ENCODE results near the gene MEFV. TPM values are rescaled to one million over a fixed set of nuclear protein-coding genes. Genes with fewer than 3 reads are reported as not detected.
A peak's percentile ranks its signal among the peaks of the same experiment; 100 is the strongest.

Gene MEFV, protein sequence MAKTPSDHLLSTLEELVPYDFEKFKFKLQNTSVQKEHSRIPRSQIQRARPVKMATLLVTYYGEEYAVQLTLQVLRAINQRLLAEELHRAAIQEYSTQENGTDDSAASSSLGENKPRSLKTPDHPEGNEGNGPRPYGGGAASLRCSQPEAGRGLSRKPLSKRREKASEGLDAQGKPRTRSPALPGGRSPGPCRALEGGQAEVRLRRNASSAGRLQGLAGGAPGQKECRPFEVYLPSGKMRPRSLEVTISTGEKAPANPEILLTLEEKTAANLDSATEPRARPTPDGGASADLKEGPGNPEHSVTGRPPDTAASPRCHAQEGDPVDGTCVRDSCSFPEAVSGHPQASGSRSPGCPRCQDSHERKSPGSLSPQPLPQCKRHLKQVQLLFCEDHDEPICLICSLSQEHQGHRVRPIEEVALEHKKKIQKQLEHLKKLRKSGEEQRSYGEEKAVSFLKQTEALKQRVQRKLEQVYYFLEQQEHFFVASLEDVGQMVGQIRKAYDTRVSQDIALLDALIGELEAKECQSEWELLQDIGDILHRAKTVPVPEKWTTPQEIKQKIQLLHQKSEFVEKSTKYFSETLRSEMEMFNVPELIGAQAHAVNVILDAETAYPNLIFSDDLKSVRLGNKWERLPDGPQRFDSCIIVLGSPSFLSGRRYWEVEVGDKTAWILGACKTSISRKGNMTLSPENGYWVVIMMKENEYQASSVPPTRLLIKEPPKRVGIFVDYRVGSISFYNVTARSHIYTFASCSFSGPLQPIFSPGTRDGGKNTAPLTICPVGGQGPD
- 3.0 TPM for total RNA-seq

DNA sequence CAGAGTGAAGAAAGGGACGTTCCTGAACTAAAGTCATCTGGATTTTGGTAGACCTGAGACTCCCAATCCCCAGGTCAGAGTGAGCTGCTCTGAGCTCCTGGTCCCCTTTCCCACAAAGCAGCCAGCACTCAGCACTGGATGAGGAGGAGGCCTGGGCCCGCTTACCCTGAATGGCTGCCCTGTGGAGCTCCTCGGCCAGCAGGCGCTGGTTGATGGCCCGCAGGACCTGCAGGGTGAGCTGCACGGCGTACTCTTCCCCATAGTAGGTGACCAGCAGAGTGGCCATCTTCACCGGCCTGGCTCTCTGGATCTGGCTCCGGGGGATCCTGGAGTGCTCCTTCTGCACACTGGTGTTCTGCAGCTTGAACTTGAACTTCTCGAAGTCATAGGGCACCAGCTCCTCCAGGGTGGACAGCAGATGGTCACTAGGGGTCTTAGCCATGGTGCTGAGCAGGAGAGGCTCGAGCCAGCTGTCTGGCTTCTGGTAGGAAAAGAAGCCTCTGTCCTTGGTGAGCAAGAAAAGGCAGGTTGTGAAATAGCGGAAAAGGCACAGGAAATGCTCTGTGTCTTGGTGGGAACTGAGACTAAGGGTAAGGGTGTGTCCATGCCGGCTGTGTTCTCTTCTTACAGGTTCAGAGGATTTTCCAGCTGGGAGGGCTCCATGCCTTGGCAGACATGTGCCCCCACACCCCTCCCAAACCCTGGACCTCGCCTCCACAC, at the start of gene MEFV:
Gene MEFV, minus strand, starts transcription at position 488 of the 720 bp plus-strand sequence. Its CDS starts 46 bp downstream, at position 442.
- intact Hi-C loops (cut with DNase I): no loop called here
- no peak for DNase-seq (ENCODE audit: low spot score)
- peak; percentile 52 for ATAC-seq

- intact Hi-C loops (cut with DNase I): loop anchor here (10.0 kb wide), 1 partner anchor 99 kb away; the partner anchor contains the start of genes ZNF174 and ZSCAN32
- DNase-seq (ENCODE audit: low spot score) (no peak), ATAC-seq (no peak)
Measured at GRCh38 chr16:3306078-3306477, 49.6 kb upstream of the MEFV start.

- intact Hi-C loops (cut with DNase I): loop anchor here (10.0 kb wide), 1 partner anchor 99 kb away; the partner anchor contains the start of genes ZNF174 and ZSCAN32
Measured at GRCh38 chr16:3305109-3306068, 49.0 kb upstream of the MEFV start, which contains the start of the genes TIGD7 and ZNF75A. Gene TIGD7, minus strand, starts transcription at chr16:3305430. Its CDS starts 4,816 bp downstream, at chr16:3300614. Gene ZNF75A, plus strand, starts transcription at chr16:3305497. Its CDS starts 2,932 bp downstream, at chr16:3308429.

DNA sequence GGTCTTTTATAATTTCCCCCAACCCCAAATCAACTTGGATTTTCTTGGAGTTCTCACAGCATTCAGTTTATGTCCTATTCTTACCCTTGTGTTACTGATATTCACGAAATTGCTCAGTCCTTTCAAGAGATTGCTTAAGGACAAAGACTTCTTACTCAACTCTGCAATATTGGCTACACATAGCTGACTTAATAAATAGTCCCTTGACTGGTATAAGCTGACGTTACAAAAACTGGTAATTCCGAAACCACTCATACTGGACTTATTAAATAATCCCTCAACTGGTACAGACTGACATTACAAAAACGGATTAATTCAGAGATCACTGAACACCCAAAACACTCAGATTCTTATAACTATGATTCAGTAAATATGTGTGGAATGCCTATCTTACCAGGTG, 47.9 kb upstream of the MEFV start:
- ATAC-seq: no peak
- intact Hi-C loops (cut with DNase I): loop anchor here (10.0 kb wide), 1 partner anchor 100 kb away; the partner anchor contains the start of genes ZNF174 and ZSCAN32
- no peak for DNase-seq (ENCODE audit: low spot score)

More at GRCh38 chr16:3305109-3306068, 49.0 kb upstream of the MEFV start, which contains the start of the genes TIGD7 and ZNF75A:
- ATAC-seq: peak; percentile 100
- peak; percentile 91 for DNase-seq (ENCODE audit: low spot score)

- intact Hi-C loops (cut with DNase I): no loop called here
- no peak for ATAC-seq
Measured at GRCh38 chr16:3295783-3296182, 39.4 kb upstream of the MEFV start.

GRCh38 chr16:3295209-3295608, 38.8 kb upstream of the MEFV start:
- intact Hi-C loops (cut with DNase I): no loop called here
- DNase-seq (ENCODE audit: low spot score): no peak
- no peak for ATAC-seq

More at GRCh38 chr16:3295783-3296182, 39.4 kb upstream of the MEFV start:
- no peak for DNase-seq (ENCODE audit: low spot score)

DNA sequence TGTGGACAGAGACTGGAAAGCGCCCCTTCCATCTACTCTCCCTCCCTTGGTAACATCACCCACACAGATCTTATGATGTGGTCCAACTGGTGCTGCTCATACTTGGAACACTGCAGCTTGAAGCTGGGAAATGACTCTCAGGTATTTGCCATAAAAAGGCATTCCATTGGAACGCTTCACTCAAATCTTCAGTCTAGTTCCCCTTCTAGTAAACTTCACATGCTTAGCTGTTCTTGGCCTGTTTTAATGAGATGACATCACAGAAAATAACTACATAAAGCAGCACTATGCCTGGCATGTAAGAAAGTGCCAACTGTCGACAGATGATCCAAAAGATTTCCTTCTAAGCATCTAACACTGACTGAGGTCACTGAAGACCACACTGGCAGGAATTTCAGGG, 36.2 kb upstream of the MEFV start:
- ATAC-seq (no peak), DNase-seq (ENCODE audit: low spot score) (no peak)

DNA sequence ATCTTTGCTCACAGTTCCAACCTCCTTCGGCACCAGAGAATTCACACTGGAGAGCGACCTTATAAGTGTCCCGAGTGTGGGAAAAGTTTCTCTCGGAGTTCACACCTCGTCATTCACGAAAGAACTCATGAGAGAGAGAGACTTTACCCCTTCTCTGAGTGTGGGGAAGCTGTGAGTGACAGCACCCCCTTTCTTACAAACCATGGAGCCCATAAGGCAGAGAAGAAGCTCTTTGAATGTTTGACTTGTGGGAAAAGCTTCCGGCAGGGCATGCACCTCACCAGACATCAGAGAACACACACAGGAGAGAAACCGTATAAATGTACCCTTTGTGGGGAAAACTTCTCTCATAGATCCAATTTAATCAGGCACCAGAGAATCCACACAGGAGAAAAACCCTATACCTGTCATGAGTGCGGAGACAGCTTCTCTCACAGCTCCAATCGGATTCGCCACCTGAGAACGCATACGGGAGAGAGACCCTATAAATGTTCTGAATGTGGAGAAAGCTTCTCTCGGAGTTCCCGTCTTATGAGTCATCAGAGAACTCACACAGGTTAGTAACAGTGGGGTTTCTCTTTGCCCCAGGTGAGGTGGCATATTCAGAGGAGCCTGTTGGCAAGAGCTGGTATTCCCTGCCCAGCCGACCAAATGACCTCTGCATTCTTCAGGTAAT, 33.7 kb upstream of the MEFV start:
- no peak for ATAC-seq
- DNase-seq (ENCODE audit: low spot score): no peak
- intact Hi-C loops (cut with DNase I): no loop called here

More for the DNA sequence above, 36.2 kb upstream of the MEFV start:
- intact Hi-C loops (cut with DNase I): no loop called here

DNA sequence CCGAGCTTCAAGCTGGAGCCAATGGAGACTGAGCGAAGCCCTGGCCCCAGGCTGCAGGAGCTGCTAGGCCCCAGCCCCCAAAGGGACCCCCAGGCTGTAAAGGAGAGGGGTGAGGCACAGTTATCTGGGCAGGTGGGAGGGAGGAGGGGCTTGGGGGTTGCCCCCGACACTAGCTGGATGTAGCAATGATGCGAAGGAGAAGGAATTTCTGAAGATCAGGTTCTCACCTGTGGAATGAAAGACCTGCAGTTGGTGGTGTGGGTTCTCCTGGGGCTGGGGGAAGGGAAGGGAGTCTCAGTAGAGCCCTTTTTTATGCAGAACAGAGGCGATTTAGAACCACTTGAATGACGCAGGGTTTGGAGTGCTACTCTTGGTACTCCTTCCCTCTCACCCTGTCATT, 28.7 kb upstream of the MEFV start:
- DNase-seq (ENCODE audit: low spot score) (no peak), ATAC-seq (no peak)
- intact Hi-C loops (cut with DNase I): no loop called here

- intact Hi-C loops (cut with DNase I): loop anchor here (2.0 kb wide), 1 partner anchor 19 kb away; no protein-coding TSS in a partner anchor
- ATAC-seq (no peak), DNase-seq (ENCODE audit: low spot score) (peak; percentile 65)
Measured at GRCh38 chr16:3283543-3284447, 27.4 kb upstream of the MEFV start.

- ATAC-seq: peak; percentile 98
- peak; percentile 97 for DNase-seq (ENCODE audit: low spot score)
- intact Hi-C loops (cut with DNase I): loop anchor here (2.0 kb wide), 1 partner anchor 18 kb away; no protein-coding TSS in a partner anchor
Measured at GRCh38 chr16:3282730-3283542, 26.5 kb upstream of the MEFV start, which contains the start of gene ZNF263. Gene ZNF263, plus strand, starts transcription at chr16:3283491. Its CDS starts 328 bp downstream, at chr16:3283819.

DNA sequence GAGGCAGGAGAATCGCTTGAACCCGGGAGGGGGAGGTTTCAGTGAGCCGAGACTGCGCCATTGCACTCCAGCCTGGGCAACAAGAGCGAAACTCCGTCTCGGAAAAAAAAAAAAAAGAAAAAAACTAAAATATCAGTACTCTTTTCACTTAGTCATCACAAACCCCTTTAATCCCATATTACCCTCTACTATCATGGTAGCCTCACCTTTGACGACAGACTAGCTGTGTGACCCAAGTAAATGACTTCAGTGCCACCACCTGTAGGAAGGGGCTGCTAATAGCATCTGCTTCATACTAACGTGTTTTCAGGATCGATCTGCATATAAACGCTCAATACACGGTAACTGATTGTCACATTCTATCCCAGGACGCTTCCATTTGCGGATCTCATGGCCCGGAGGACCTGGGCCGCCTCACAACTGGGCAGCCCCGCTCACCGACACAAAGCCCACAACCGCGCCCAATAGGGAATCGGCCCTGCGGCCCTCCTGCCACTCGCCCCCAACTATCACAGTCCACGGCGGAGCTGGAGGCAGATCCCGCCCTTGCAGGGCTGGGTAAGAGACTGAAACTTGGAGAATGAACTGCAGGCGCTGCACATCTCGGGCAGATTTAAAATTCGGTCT, 25.8 kb upstream of the MEFV start:
- intact Hi-C loops (cut with DNase I): loop anchor here (2.0 kb wide), 1 partner anchor 17 kb away; no protein-coding TSS in a partner anchor
- DNase-seq (ENCODE audit: low spot score) (no peak), ATAC-seq (peak; percentile 2)

DNA sequence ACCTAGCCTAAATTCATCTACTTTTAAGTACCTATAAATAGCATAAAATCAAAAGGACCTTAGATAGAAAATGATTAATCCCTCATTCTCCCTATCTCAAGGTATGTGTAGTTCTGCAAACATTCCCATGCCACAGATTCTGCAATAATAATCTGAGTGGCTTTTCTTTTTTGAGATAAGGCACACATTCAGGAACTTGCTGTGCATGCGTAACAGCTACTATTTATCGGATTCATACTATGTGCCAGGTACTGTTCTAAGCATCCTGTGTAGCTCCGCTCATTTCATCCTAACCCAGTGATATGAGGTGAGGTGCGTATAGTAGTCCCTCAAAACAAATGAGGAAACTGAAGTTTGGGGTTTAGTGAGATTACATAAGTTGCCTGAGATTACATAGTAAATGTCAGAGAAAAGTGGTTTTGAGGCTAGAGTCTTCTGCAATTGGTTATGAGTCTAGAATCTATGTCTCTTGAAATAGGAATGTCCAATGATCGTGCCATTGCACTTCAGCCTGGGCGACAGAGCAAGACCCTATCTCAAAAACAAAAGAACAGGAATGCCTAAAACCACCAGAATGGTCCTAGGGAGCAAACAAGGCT, 24.9 kb upstream of the MEFV start:
- intact Hi-C loops (cut with DNase I): no loop called here

GRCh38 chr16:3276679-3277078, 20.2 kb upstream of the MEFV start:
- DNase-seq (ENCODE audit: low spot score): no peak
- no peak for ATAC-seq
- intact Hi-C loops (cut with DNase I): no loop called here

More for the DNA sequence above, 24.9 kb upstream of the MEFV start:
- ATAC-seq (no peak), DNase-seq (ENCODE audit: low spot score) (no peak)

Data from sciatic nerve (tissue), 2 donors.